DND-41 (cell line): ENCODE measurements around the gene MAGEB6.

Experiments used
- EZH2 ChIP-seq: IDR thresholded peaks from 3 replicates; pipeline ENCODE4 v1.6.1; 2012; ENCODE audit warnings: borderline replicate concordance, low read depth, mild to moderate bottlenecking, moderate library complexity, low read length, inconsistent platforms; ENCODE audit not compliant: severe bottlenecking
- TF ChIP-seq, protein P1 (sequence below): IDR thresholded peaks from 2 replicates; pipeline ENCODE4 v1.5.1; 2012; ENCODE audit warnings: borderline replicate concordance, low read length, moderate library complexity, mild to moderate bottlenecking; ENCODE audit not compliant: poor library complexity, severe bottlenecking; ENCODE audit errors: extremely low read depth

DNA sequence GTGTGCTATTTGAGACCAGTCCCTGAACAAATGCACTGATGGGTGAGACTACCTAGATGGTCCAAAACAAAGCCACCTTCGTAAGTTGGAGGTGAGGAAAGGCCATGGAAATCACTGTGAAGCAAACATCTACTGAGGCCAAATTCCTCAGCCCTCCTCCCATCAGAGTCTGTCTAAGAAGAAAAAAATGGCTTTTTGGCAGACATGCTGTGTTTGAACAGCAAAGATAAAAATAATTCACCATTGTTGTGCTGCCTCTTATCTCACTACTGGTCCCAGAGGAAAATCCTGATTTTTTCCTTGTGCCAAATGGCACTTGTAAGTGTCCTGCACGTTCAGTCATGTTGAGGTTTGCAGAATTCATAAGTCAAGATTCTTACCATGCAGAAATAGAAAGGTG, 46.2 kb upstream of the MAGEB6 start:
- TF ChIP-seq, protein P1, sequence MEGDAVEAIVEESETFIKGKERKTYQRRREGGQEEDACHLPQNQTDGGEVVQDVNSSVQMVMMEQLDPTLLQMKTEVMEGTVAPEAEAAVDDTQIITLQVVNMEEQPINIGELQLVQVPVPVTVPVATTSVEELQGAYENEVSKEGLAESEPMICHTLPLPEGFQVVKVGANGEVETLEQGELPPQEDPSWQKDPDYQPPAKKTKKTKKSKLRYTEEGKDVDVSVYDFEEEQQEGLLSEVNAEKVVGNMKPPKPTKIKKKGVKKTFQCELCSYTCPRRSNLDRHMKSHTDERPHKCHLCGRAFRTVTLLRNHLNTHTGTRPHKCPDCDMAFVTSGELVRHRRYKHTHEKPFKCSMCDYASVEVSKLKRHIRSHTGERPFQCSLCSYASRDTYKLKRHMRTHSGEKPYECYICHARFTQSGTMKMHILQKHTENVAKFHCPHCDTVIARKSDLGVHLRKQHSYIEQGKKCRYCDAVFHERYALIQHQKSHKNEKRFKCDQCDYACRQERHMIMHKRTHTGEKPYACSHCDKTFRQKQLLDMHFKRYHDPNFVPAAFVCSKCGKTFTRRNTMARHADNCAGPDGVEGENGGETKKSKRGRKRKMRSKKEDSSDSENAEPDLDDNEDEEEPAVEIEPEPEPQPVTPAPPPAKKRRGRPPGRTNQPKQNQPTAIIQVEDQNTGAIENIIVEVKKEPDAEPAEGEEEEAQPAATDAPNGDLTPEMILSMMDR: no peak
- TF ChIP-seq EZH2: no peak
